Heart left ventricle (tissue), 13 donors: ENCODE results near the gene KIF20B.

ENCODE experiments used
- CTCF ChIP-seq, 12 donors: fragments of 200-600 bp; sonication (generic) in 4 of 12; IDR thresholded peaks; one replicate each; pipeline versions ENCODE4 v1.5.0 to v1.8.0; 2018 to 2022; ENCODE audit warnings: antibody characterized with exemption in 12 of 12, mild to moderate bottlenecking in 5 of 12
- POLR2A ChIP-seq, 2 donors: fragments of 450-650 bp; IDR thresholded peaks; one replicate each; pipeline ENCODE4 v1.6.1; 2017; ENCODE audit warnings: antibody characterized with exemption in 2 of 2, mild to moderate bottlenecking in 2 of 2, moderate library complexity in 2 of 2
- donor health status: ischemic (EF 13 %, LVEDD 7.1; RV severe dilation, severe dysfunction).
- donor health status: DM: no; HTN: yes; CAD: no.
- donor health status: DM: no; HTN: no; CAD: no.
- donor health status: ischemic (EF 25% LVEDD 6.9; RV normal size, moderate dysfunction).
- donor health status: ischemic (EF 25% LVEDD 5.7; RV mildly dilated, moderate dysfunction).
- donor health status: ischemic (EF 35%, LVEDD 5.7; RV mildly dilated, moderate dysfunction).
- donor health status: nonischemic (EF 11% LVEDD 7.7; RV severe dilation, severe dysfunction).
- donor health status: DM: yes; HTN: yes; CAD: no.
- donor health status: PGD.
- donor health status: ischemic (EF 29% LVEDD 5.4; RV normal size, mild dysfunction).
- donor health status: nonischemic (EF 23%, LVEDD 6.1; RV moderate dilation, normal function).

- no peak for TF ChIP-seq CTCF (IDR thresholded peaks at IDR 0.05)
- no peak for TF ChIP-seq POLR2A (IDR thresholded peaks at IDR 0.05)
These were observed 6.1 kb upstream of the KIF20B start for GRCh38 chr10:89695307-89695706.
